PC-9 (cell line): ENCODE data around the gene AMPD2.

Experiments
- CTCF ChIP-seq: fragments of 200-600 bp; sonication (generic); conservative IDR thresholded peaks from 2 replicates; pipeline ENCODE4 v1.6.1; 2017; ENCODE audit warnings: mixed run types, antibody characterized with exemption, mild to moderate bottlenecking, moderate library complexity
- EZH2 ChIP-seq: fragments of 200-600 bp; sonication (generic); IDR thresholded peaks from 2 replicates; pipeline ENCODE4 v1.8.0; 2017; ENCODE audit warnings: antibody characterized with exemption, low read depth

- TF ChIP-seq CTCF (no peak), EZH2 (no peak)
These were observed 21.6 kb downstream of the AMPD2 start for GRCh38 chr1:109641078-109641740.
